K562 (cell line): ENCODE results near the gene CSE1L. TPM values are rescaled to one million over a fixed set of nuclear protein-coding genes. Genes with fewer than 3 reads are reported as not detected.

Experiments used
- ATF7 ChIP-seq: fragments of 450-650 bp; IDR thresholded peaks from 2 replicates; pipeline ENCODE4 v1.7.1; 2014; ENCODE audit warnings: mild to moderate bottlenecking, moderate library complexity
- BRCA1 ChIP-seq, 2 experiments: fragments of 450-650 bp in 1 of 2; sonication (generic) in 1 of 2; formaldehyde crosslinking in 1 of 2; IDR thresholded peaks; 2 replicates each; pipeline versions ENCODE4 v1.5.0 to v1.6.1; 2017 to 2020; ENCODE audit warnings: mild to moderate bottlenecking in 1 of 2, missing genetic modification reagents in 1 of 2
- CAMTA2 ChIP-seq: fragments of 250-450 bp; sonication (Bioruptor Pico); conservative IDR thresholded peaks from 2 replicates; pipeline ENCODE4 v1.5.1; 2022
- CBFA2T3 ChIP-seq: fragments of 450-650 bp; IDR thresholded peaks from 2 replicates; pipeline ENCODE4 v1.6.1; 2017
- CBX8 ChIP-seq: fragments of 200-600 bp; sonication (generic); IDR thresholded peaks from 2 replicates; pipeline ENCODE4 v1.6.1; 2012; ENCODE audit warnings: borderline replicate concordance, mixed run types, low read depth, mild to moderate bottlenecking, moderate library complexity, mixed read lengths, low read length, control low read depth, inconsistent platforms; ENCODE audit not compliant: poor library complexity, severe bottlenecking; ENCODE audit errors: extremely low read depth
- OTX1 ChIP-seq: fragments of 450-650 bp; formaldehyde crosslinking; IDR thresholded peaks from 2 replicates; pipeline ENCODE4 v1.4.0; 2022; ENCODE audit warnings: mild to moderate bottlenecking
- SREBF1 ChIP-seq: fragments of 150-350 bp; IDR thresholded peaks from 2 replicates; pipeline ENCODE4 v1.6.1; 2014; ENCODE audit warnings: antibody characterized with exemption, low read depth, low read length, borderline replicate concordance
- SUPT5H ChIP-seq: fragments of 450-650 bp; IDR thresholded peaks from 2 replicates; pipeline ENCODE4 v1.6.1; 2016
- ZFX ChIP-seq: sonication (generic); formaldehyde crosslinking; IDR thresholded peaks from 2 replicates; pipeline ENCODE4 v1.8.0; 2022; ENCODE audit warnings: mild to moderate bottlenecking, missing genetic modification reagents, moderate library complexity
- ZNF354B ChIP-seq: fragments of 250-450 bp; sonication (Bioruptor Pico); IDR thresholded peaks from 2 replicates; pipeline ENCODE4 v1.4.0; 2020
- ZNF695 ChIP-seq: fragments of 450-650 bp; formaldehyde crosslinking; IDR thresholded peaks from 2 replicates; pipeline ENCODE4 v1.4.0; 2020; ENCODE audit warnings: mild to moderate bottlenecking, moderate library complexity
- polyA plus RNA-seq, 8 experiments: library from polyadenylated mRNA; depleted of rRNA in 4 of 8; stranded (reverse) in 5 of 8; unstranded in 3 of 8; fragments of >200 nt; fragmentation: Nextera tagmentation in 2 of 8; fragmentation: Illumina TruSeq in 1 of 8; extraction: Ambion mirVana in 2 of 8; extraction: Trizol in 1 of 8; gene quantifications; 2 replicates each; pipeline versions ENCODE4 v1.2.1 to v1.2.3, GENCODE V29; 2011 to 2014; ENCODE audit warnings: inconsistent platforms in 1 of 8, missing spikeins in 1 of 8
- total RNA-seq, 7 experiments: library from RNA; depleted of rRNA in 6 of 7; stranded (reverse); fragments of >200 nt in 6 of 7; fragmentation: Illumina TruSeq in 2 of 7; extraction: Trizol in 2 of 7; gene quantifications; 2 replicates each; pipeline versions ENCODE4 v1.2.1 to v1.2.3, GENCODE V29; 2011 to 2021; ENCODE audit warnings: low replicate concordance in 1 of 7
- TF ChIP-seq, protein P1 (sequence below): sonication (generic); formaldehyde crosslinking; IDR thresholded peaks from 2 replicates; pipeline ENCODE4 v1.8.0; 2022; ENCODE audit warnings: mild to moderate bottlenecking, missing genetic modification reagents
- TF ChIP-seq, protein P2 (sequence below): sonication (generic); formaldehyde crosslinking; IDR thresholded peaks from 2 replicates; pipeline ENCODE4 v1.8.0; 2022; ENCODE audit warnings: mild to moderate bottlenecking, missing genetic modification reagents
- TF ChIP-seq, protein P3 (sequence below): fragments of 450-650 bp; formaldehyde crosslinking; IDR thresholded peaks from 2 replicates; pipeline ENCODE4 v1.4.0; 2022; ENCODE audit warnings: missing genetic modification characterization
- TF ChIP-seq, protein P4 (sequence below): fragments of 250-450 bp; sonication (Bioruptor Pico); IDR thresholded peaks from 2 replicates; pipeline ENCODE4 v1.8.0; 2021; ENCODE audit warnings: moderate library complexity, mild to moderate bottlenecking, inconsistent platforms
- TF ChIP-seq, protein P5 (sequence below), 2 experiments: fragments of 200-800 bp in 1 of 2; sonication (Bioruptor generic) in 1 of 2; sonication (generic) in 1 of 2; formaldehyde crosslinking in 1 of 2; IDR thresholded peaks in 1 of 2; conservative IDR thresholded peaks in 1 of 2; 2 replicates each; pipeline versions ENCODE4 v1.5.0 to v1.6.1; 2016 to 2020; ENCODE audit warnings: missing compliant biosample characterization in 1 of 2, missing genetic modification characterization in 1 of 2, missing genetic modification reagents in 1 of 2
- TF ChIP-seq, protein P6 (sequence below): fragments of 450-650 bp; IDR thresholded peaks from 2 replicates; pipeline ENCODE4 v1.6.1; 2014; ENCODE audit warnings: low read depth, mild to moderate bottlenecking, moderate library complexity, borderline replicate concordance

Gene CSE1L
- total and polyA plus RNA-seq, 9 of the 15 experiments (the other 6 are each of a cell fraction or from before 2014, with no cell fraction given) = 138 to 280 (median 209) TPM

DNA sequence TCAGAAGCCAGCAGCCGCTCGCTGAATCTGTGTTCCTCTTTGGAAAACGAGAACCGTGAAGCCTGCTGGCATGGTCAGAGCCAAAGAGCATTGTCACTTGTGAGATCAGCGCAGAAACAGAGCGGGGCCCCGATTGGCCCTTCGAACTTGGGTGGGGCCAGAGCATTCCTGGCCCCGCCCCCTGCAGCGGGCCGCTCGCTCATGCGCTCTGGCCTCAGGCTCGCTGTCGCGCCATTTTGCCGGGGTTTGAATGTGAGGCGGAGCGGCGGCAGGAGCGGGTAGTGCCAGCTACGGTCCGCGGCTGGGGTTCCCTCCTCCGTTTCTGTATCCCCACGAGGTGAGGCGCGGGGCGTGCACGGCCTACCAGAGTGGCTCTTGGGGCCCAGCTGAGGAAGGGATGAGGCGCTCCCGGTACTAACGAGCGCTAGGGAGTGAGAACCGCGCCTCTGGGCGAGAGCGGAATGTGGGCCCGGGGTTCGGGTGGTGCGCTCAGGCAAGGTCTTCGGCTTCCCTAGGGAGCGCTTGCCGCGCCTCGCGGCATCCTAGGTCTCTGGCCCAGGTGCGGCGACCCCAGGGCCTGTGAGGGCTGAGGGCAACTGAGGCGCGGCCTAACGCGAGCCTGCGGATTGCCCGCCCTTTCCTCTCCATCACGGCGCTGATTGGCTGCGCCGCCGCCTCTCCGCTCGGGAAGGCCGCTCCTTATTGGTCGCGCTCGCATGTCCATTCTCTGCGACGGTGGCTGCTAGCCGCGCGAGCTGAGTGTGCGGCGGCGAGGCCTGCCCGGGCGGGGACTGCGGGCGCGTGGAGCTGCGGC lies at the start of gene CSE1L (continued):
- TF ChIP-seq ZNF695 (no peak; the same call in 1 of the 2 replicates), CAMTA2 (CRISPR knock-in tag) (0 out of 2 replicates have a peak, but pooled peaks have one; percentile 38), ZNF354B (CRISPR knock-in tag) (no peak), CBX8 (no peak), ZFX (CRISPR knock-in tag) (peak; percentile 100), BRCA1 (IDR thresholded peaks at IDR 0.05) (no peak), BRCA1 (CRISPR knock-in tag; IDR thresholded peaks at IDR 0.05) (no peak), SREBF1 (0 out of 2 replicates have a peak, but pooled peaks have one; percentile 23), SUPT5H (peak; percentile 99), CBFA2T3 (no peak), OTX1 (CRISPR knock-in tag) (0 out of 2 replicates have a peak, but pooled peaks have one; percentile 42), ATF7 (peak; percentile 68; the same call in 1 of the 2 replicates)
- TF ChIP-seq, protein P1, sequence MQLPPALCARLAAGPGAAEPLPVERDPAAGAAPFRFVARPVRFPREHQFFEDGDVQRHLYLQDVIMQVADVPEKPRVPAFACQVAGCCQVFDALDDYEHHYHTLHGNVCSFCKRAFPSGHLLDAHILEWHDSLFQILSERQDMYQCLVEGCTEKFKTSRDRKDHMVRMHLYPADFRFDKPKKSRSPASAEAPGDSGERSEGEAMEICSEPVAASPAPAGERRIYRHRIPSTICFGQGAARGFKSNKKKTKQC (CRISPR knock-in tag) = peak; percentile 41; the same call in 1 of the 2 replicates
- TF ChIP-seq, protein P2, sequence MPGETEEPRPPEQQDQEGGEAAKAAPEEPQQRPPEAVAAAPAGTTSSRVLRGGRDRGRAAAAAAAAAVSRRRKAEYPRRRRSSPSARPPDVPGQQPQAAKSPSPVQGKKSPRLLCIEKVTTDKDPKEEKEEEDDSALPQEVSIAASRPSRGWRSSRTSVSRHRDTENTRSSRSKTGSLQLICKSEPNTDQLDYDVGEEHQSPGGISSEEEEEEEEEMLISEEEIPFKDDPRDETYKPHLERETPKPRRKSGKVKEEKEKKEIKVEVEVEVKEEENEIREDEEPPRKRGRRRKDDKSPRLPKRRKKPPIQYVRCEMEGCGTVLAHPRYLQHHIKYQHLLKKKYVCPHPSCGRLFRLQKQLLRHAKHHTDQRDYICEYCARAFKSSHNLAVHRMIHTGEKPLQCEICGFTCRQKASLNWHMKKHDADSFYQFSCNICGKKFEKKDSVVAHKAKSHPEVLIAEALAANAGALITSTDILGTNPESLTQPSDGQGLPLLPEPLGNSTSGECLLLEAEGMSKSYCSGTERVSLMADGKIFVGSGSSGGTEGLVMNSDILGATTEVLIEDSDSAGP (CRISPR knock-in tag) = peak; percentile 72; the same call in 1 of the 2 replicates
- TF ChIP-seq, protein P3, sequence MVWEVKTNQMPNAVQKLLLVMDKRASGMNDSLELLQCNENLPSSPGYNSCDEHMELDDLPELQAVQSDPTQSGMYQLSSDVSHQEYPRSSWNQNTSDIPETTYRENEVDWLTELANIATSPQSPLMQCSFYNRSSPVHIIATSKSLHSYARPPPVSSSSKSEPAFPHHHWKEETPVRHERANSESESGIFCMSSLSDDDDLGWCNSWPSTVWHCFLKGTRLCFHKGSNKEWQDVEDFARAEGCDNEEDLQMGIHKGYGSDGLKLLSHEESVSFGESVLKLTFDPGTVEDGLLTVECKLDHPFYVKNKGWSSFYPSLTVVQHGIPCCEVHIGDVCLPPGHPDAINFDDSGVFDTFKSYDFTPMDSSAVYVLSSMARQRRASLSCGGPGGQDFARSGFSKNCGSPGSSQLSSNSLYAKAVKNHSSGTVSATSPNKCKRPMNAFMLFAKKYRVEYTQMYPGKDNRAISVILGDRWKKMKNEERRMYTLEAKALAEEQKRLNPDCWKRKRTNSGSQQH (CRISPR knock-in tag) = no peak
- TF ChIP-seq, protein P4, sequence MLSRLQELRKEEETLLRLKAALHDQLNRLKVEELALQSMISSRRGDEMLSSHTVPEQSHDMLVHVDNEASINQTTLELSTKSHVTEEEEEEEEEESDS (CRISPR knock-in tag) = no peak
- TF ChIP-seq, protein P5, sequence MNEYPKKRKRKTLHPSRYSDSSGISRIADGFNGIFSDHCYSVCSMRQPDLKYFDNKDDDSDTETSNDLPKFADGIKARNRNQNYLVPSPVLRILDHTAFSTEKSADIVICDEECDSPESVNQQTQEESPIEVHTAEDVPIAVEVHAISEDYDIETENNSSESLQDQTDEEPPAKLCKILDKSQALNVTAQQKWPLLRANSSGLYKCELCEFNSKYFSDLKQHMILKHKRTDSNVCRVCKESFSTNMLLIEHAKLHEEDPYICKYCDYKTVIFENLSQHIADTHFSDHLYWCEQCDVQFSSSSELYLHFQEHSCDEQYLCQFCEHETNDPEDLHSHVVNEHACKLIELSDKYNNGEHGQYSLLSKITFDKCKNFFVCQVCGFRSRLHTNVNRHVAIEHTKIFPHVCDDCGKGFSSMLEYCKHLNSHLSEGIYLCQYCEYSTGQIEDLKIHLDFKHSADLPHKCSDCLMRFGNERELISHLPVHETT (CRISPR knock-in tag; conservative IDR thresholded peaks at IDR 0.05 in 1 of 2, IDR thresholded peaks at IDR 0.05 in 1 of 2) = no peak
- TF ChIP-seq, protein P6, sequence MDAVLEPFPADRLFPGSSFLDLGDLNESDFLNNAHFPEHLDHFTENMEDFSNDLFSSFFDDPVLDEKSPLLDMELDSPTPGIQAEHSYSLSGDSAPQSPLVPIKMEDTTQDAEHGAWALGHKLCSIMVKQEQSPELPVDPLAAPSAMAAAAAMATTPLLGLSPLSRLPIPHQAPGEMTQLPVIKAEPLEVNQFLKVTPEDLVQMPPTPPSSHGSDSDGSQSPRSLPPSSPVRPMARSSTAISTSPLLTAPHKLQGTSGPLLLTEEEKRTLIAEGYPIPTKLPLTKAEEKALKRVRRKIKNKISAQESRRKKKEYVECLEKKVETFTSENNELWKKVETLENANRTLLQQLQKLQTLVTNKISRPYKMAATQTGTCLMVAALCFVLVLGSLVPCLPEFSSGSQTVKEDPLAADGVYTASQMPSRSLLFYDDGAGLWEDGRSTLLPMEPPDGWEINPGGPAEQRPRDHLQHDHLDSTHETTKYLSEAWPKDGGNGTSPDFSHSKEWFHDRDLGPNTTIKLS = no peak
